Measurements from ENCODE around the gene PPARA. TPM values are rescaled to one million over a fixed set of nuclear protein-coding genes. Genes with fewer than 3 reads are reported as not detected.
"Not testable (repeated sequence)": the region's sequence is repeated elsewhere in the genome, so short reads cannot be mapped to it uniquely, and the experiment has no call there.

The PPARA gene
- total RNA-seq, 4 donors from 2014 or later, result 18.7 to 53.8 (median 32.0) TPM

- no peak overlapping the region for H3K27ac ChIP-seq
- H3K4me3 ChIP-seq, result no peak overlapping the region
- H3K4me1 ChIP-seq, result peaks cover 6% of the 10 kb centered on the region
- 78% methylated on average over 7 of the region's 26 CpGs for WGBS
- TF ChIP-seq POLR2A (IDR thresholded peaks at IDR 0.05) (no peak), EP300 (IDR thresholded peaks at IDR 0.05) (no peak), CTCF (IDR thresholded peaks at IDR 0.05) (no peak), POLR2AphosphoS5 (IDR thresholded peaks at IDR 0.05) (no peak)
- H3K36me3 ChIP-seq, result no peaks in the 10 kb centered on the region
- DNase-seq (ENCODE audit: low spot score in 2 of 2), result no peak
- H3K9me3 ChIP-seq, result no peaks in the 10 kb centered on the region
- H3K27me3 ChIP-seq, result no peaks in the 10 kb centered on the region
Observed at GRCh38 chr22:46129390-46130041, 20.8 kb upstream of the PPARA start.

- Histone ChIP-seq H3K4me3 (no peak overlapping the region), H3K36me3 (no peaks in the 10 kb centered on the region), H3K27me3 (no peaks in the 10 kb centered on the region), H3K27ac (no peak overlapping the region), H3K9me3 (no peaks in the 10 kb centered on the region), H3K4me1 (peaks cover 6% of the 10 kb centered on the region)
- WGBS, result 71% methylated on average over 6 of the region's 13 CpGs
- TF ChIP-seq CTCF (IDR thresholded peaks at IDR 0.05) (peak in 1 of 2 donors; percentile 16), POLR2AphosphoS5 (IDR thresholded peaks at IDR 0.05) (no peak)
- no peak for DNase-seq (ENCODE audit: low spot score in 2 of 2)
Observed at GRCh38 chr22:46131151-46131587, 19.2 kb upstream of the PPARA start.

GRCh38 chr22:46132193-46132829 is 18.0 kb upstream of the PPARA start:
- not testable (repeated sequence) for H3K4me3 ChIP-seq; H3K27me3 ChIP-seq; H3K9me3 ChIP-seq; H3K27ac ChIP-seq; DNase-seq (ENCODE audit: low spot score in 2 of 2); H3K36me3 ChIP-seq; H3K4me1 ChIP-seq
- WGBS, result 88% methylated on average over 9 of the region's 12 CpGs

GRCh38 chr22:46132830-46133587 is 17.3 kb upstream of the PPARA start:
- Histone ChIP-seq H3K4me3 (no peak overlapping the region), H3K27me3 (no peaks in the 10 kb centered on the region), H3K27ac (no peak overlapping the region), H3K36me3 (no peaks in the 10 kb centered on the region), H3K4me1 (peaks cover 6% of the 10 kb centered on the region), H3K9me3 (no peaks in the 10 kb centered on the region)
- WGBS, result 83% methylated on average over 11 of the region's 19 CpGs
- no peak for DNase-seq (ENCODE audit: low spot score in 2 of 2)
- TF ChIP-seq CTCF (IDR thresholded peaks at IDR 0.05) (no peak), POLR2AphosphoS5 (IDR thresholded peaks at IDR 0.05) (no peak), EP300 (IDR thresholded peaks at IDR 0.05) (no peak), POLR2A (IDR thresholded peaks at IDR 0.05) (no peak)

GRCh38 chr22:46133588-46133855 is 16.8 kb upstream of the PPARA start:
- H3K27me3 ChIP-seq, result no peaks in the 10 kb centered on the region
- H3K4me3 ChIP-seq, result no peak overlapping the region
- H3K27ac ChIP-seq, result no peak overlapping the region
- no peaks in the 10 kb centered on the region for H3K9me3 ChIP-seq
- DNase-seq (ENCODE audit: low spot score in 2 of 2), result no peak
- H3K4me1 ChIP-seq, result peaks cover 6% of the 10 kb centered on the region
- TF ChIP-seq POLR2AphosphoS5 (IDR thresholded peaks at IDR 0.05) (no peak), CTCF (IDR thresholded peaks at IDR 0.05) (no peak), POLR2A (IDR thresholded peaks at IDR 0.05) (no peak), EP300 (IDR thresholded peaks at IDR 0.05) (no peak)
- H3K36me3 ChIP-seq, result no peaks in the 10 kb centered on the region
- WGBS, result 94% methylated on average over 4 of the region's 4 CpGs
